ENCODE data around the gene MLPH.

Gene MLPH

GRCh38 chr2:237517990-237518389 lies 30.9 kb downstream of the MLPH start:
- DNase-seq (ENCODE audit: low read depth in 1 of 2, low spot score in 1 of 2) = no peak
- no peak overlapping the region for H3K4me3 ChIP-seq (replicated peaks; ENCODE audit: insufficient read depth, low read length)

GRCh38 chr2:237519506-237520245 lies 32.6 kb downstream of the MLPH start:
- DNase-seq (ENCODE audit: low read depth in 1 of 2, low spot score in 1 of 2) = no peak
- H3K27ac ChIP-seq (replicated peaks) = no peak overlapping the region

More at GRCh38 chr2:237517990-237518389, 30.9 kb downstream of the MLPH start:
- Histone ChIP-seq H3K27ac (replicated peaks) (no peak overlapping the region), H3K27me3 (ENCODE audit: insufficient read depth, poor library complexity, severe bottlenecking) (no peaks in the 10 kb centered on the region)
- no peak for TF ChIP-seq GABPA (IDR thresholded peaks at IDR 0.05; ENCODE audit: low read depth)
- TF ChIP-seq REST (IDR thresholded peaks at IDR 0.05; ENCODE audit: insufficient replicate concordance, low read depth) = no peak
- TF ChIP-seq POLR2AphosphoS5 (IDR thresholded peaks at IDR 0.05; ENCODE audit: low read depth) = no peak
- no peak for TF ChIP-seq CTCF (IDR thresholded peaks at IDR 0.05; ENCODE audit: insufficient read depth, low read length)
- TF ChIP-seq SPI1 (IDR thresholded peaks at IDR 0.05; ENCODE audit: borderline replicate concordance, low read depth) = no peak

GRCh38 chr2:237520290-237520689 lies 33.2 kb downstream of the MLPH start:
- no peak for TF ChIP-seq SPI1 (IDR thresholded peaks at IDR 0.05; ENCODE audit: borderline replicate concordance, low read depth)
- TF ChIP-seq POLR2AphosphoS5 (IDR thresholded peaks at IDR 0.05; ENCODE audit: low read depth) = no peak
- no peak for TF ChIP-seq GABPA (IDR thresholded peaks at IDR 0.05; ENCODE audit: low read depth)
- no peak for TF ChIP-seq CTCF (IDR thresholded peaks at IDR 0.05; ENCODE audit: insufficient read depth, low read length)
- TF ChIP-seq REST (IDR thresholded peaks at IDR 0.05; ENCODE audit: insufficient replicate concordance, low read depth) = no peak
- Histone ChIP-seq H3K4me3 (replicated peaks; ENCODE audit: insufficient read depth, low read length) (no peak overlapping the region), H3K27me3 (ENCODE audit: insufficient read depth, poor library complexity, severe bottlenecking) (no peaks in the 10 kb centered on the region), H3K27ac (replicated peaks) (no peak overlapping the region)
- no peak for DNase-seq (ENCODE audit: low read depth in 1 of 2, low spot score in 1 of 2)

More at GRCh38 chr2:237519506-237520245, 32.6 kb downstream of the MLPH start:
- no peak overlapping the region for H3K4me3 ChIP-seq (replicated peaks; ENCODE audit: insufficient read depth, low read length)
- TF ChIP-seq GABPA (IDR thresholded peaks at IDR 0.05; ENCODE audit: low read depth) = no peak
- no peak for TF ChIP-seq CTCF (IDR thresholded peaks at IDR 0.05; ENCODE audit: insufficient read depth, low read length)
- H3K27me3 ChIP-seq (ENCODE audit: insufficient read depth, poor library complexity, severe bottlenecking) = no peaks in the 10 kb centered on the region

- TF ChIP-seq GABPA (IDR thresholded peaks at IDR 0.05; ENCODE audit: low read depth) (no peak), REST (IDR thresholded peaks at IDR 0.05; ENCODE audit: insufficient replicate concordance, low read depth) (no peak), POLR2AphosphoS5 (IDR thresholded peaks at IDR 0.05; ENCODE audit: low read depth) (no peak), SPI1 (IDR thresholded peaks at IDR 0.05; ENCODE audit: borderline replicate concordance, low read depth) (no peak), CTCF (IDR thresholded peaks at IDR 0.05; ENCODE audit: insufficient read depth, low read length) (no peak)
- Histone ChIP-seq H3K4me3 (replicated peaks; ENCODE audit: insufficient read depth, low read length) (no peak overlapping the region), H3K27ac (replicated peaks) (no peak overlapping the region), H3K27me3 (ENCODE audit: insufficient read depth, poor library complexity, severe bottlenecking) (no peaks in the 10 kb centered on the region)
- no peak for DNase-seq (ENCODE audit: low read depth in 1 of 2, low spot score in 1 of 2)
Observed at GRCh38 chr2:237524631-237525030, 37.6 kb downstream of the MLPH start.

Measured in HL-60 (cell line).